Stimulated activated CD8-positive, alpha-beta memory T cell treated with anti-CD3 and anti-CD28 coated beads, Interleukin-7, amount 100 ng/mL, for 24 hours (primary cell): ENCODE measurements around the gene SOBP.
"Not testable (repeated sequence)": the region's sequence is repeated elsewhere in the genome, so short reads cannot be mapped to it uniquely, and the experiment has no call there.

Experiments
- DNase-seq: peaks from one replicate; pipeline ENCODE4 v3.0.0-alpha.2; 2020; ENCODE audit warnings: low read depth

SOBP gene

GRCh38 chr6:107488174-107488874, 1.6 kb upstream of the SOBP start:
- no peak for DNase-seq

GRCh38 chr6:107488875-107489635, 862 bp upstream of the SOBP start:
- DNase-seq = no peak

GRCh38 chr6:107490566-107491137, 735 bp downstream of the SOBP start:
- DNase-seq = no peak

GRCh38 chr6:107491138-107491609, 1.3 kb downstream of the SOBP start:
- DNase-seq = no peak

GRCh38 chr6:107491760-107492660, 2.1 kb downstream of the SOBP start:
- DNase-seq = no peak

GRCh38 chr6:107493158-107494057, 3.5 kb downstream of the SOBP start:
- DNase-seq = no peak

GRCh38 chr6:107495196-107495643, 5.3 kb downstream of the SOBP start:
- DNase-seq = no peak

GRCh38 chr6:107495971-107496370, 6.1 kb downstream of the SOBP start:
- no peak for DNase-seq

GRCh38 chr6:107496892-107497684, 7.2 kb downstream of the SOBP start:
- DNase-seq = no peak

- no peak for DNase-seq
Measured at GRCh38 chr6:107504270-107505026, 14.5 kb downstream of the SOBP start.

GRCh38 chr6:107506145-107506544, 16.2 kb downstream of the SOBP start:
- DNase-seq = no peak

- DNase-seq = no peak
Measured at GRCh38 chr6:107509506-107509905, 19.6 kb downstream of the SOBP start.

GRCh38 chr6:107510108-107510507, 20.2 kb downstream of the SOBP start:
- DNase-seq = no peak

GRCh38 chr6:107511511-107511993, 21.6 kb downstream of the SOBP start:
- no peak for DNase-seq

- no peak for DNase-seq
Measured at GRCh38 chr6:107513214-107513613, 23.3 kb downstream of the SOBP start.

- no peak for DNase-seq
Measured at GRCh38 chr6:107515955-107516354, 26.0 kb downstream of the SOBP start.

- DNase-seq = no peak
Measured at GRCh38 chr6:107517274-107517673, 27.4 kb downstream of the SOBP start.

GRCh38 chr6:107519224-107519623, 29.3 kb downstream of the SOBP start:
- not testable (repeated sequence) for DNase-seq

- not testable (repeated sequence) for DNase-seq
Measured at GRCh38 chr6:107520706-107521105, 30.8 kb downstream of the SOBP start.
